Stimulated activated CD8-positive, alpha-beta memory T cell treated with anti-CD3 and anti-CD28 coated beads, Interleukin-15, amount 100 ng/mL, for 1 hour (primary cell): ENCODE measurements around the gene METTL23.
"Not testable (repeated sequence)": the region's sequence is repeated elsewhere in the genome, so short reads cannot be mapped to it uniquely, and the experiment has no call there.

Source experiments
- DNase-seq: peaks from one replicate; pipeline ENCODE4 v3.0.0-alpha.2; 2020; ENCODE audit warnings: low read depth

METTL23 gene

GRCh38 chr17:76714336-76714735 is 12.3 kb upstream of the METTL23 start:
- no peak for DNase-seq

- DNase-seq, result peak; percentile 77
Observed at GRCh38 chr17:76714822-76715495, 11.7 kb upstream of the METTL23 start.

- DNase-seq, result no peak
Observed at GRCh38 chr17:76715496-76715830, 11.2 kb upstream of the METTL23 start.

- DNase-seq, result peak; percentile 39
Observed at GRCh38 chr17:76716146-76716838, 10.3 kb upstream of the METTL23 start.

GRCh38 chr17:76716839-76717215 is 9.8 kb upstream of the METTL23 start:
- no peak for DNase-seq

GRCh38 chr17:76718516-76718915 is 8.1 kb upstream of the METTL23 start:
- DNase-seq, result no peak

- DNase-seq, result no peak
Observed at GRCh38 chr17:76720211-76720610, 6.4 kb upstream of the METTL23 start.

- DNase-seq, result no peak
Observed at GRCh38 chr17:76720941-76721340, 5.7 kb upstream of the METTL23 start.

GRCh38 chr17:76721463-76721862 is 5.2 kb upstream of the METTL23 start:
- no peak for DNase-seq

GRCh38 chr17:76722279-76722678 is 4.4 kb upstream of the METTL23 start:
- DNase-seq, result no peak

GRCh38 chr17:76722977-76723376 is 3.7 kb upstream of the METTL23 start:
- not testable (repeated sequence) for DNase-seq

GRCh38 chr17:76723812-76724211 is 2.8 kb upstream of the METTL23 start:
- DNase-seq, result no peak

GRCh38 chr17:76725580-76726230 is 934 bp upstream of the METTL23 start:
- peak; percentile 32 for DNase-seq

- DNase-seq, result peak; percentile 84
Observed at GRCh38 chr17:76726231-76726775, 336 bp upstream of the METTL23 start, which contains the start of gene JMJD6. Gene JMJD6, minus strand, starts transcription at chr17:76726606. Its CDS starts 131 bp downstream, at chr17:76726475.

- no peak for DNase-seq
Observed at GRCh38 chr17:76727745-76728456, 1.3 kb downstream of the METTL23 start.

GRCh38 chr17:76731800-76732733 is 5.4 kb downstream of the METTL23 start:
- not testable (repeated sequence) for DNase-seq

- DNase-seq, result no peak
Observed at GRCh38 chr17:76732734-76733617, 6.3 kb downstream of the METTL23 start.

GRCh38 chr17:76733618-76733957 is 6.9 kb downstream of the METTL23 start:
- no peak for DNase-seq

- DNase-seq, result no peak
Observed at GRCh38 chr17:76734080-76734840, 7.6 kb downstream of the METTL23 start.

- no peak for DNase-seq
Observed at GRCh38 chr17:76735006-76735405, 8.4 kb downstream of the METTL23 start.
